ENCODE measurements around the gene MACF1.

- TF ChIP-seq CTCF (IDR thresholded peaks at IDR 0.05) (no peak), EZH2 (IDR thresholded peaks at IDR 0.05; ENCODE audit: borderline replicate concordance, insufficient read depth, low read depth, low read length, poor library complexity, severe bottlenecking) (no peak)
These were observed 25.0 kb downstream of the MACF1 start for GRCh38 chr1:39229504-39229903.
